NCI-H2196 (cell line): Measurements from ENCODE around the gene ATXN1.

Experiments
- DNase-seq: peaks from one replicate; lab custom pipeline; 2025; ENCODE audit not compliant: unreplicated experiment; lab: John Stamatoyannopoulos, UW

Gene ATXN1

GRCh38 chr6:16583144-16583762, 178.0 kb downstream of the ATXN1 start:
- no peak for DNase-seq

- DNase-seq = no peak
These were observed 178.7 kb downstream of the ATXN1 start for GRCh38 chr6:16582446-16583143.

- DNase-seq = no peak
These were observed 182.5 kb downstream of the ATXN1 start for GRCh38 chr6:16578695-16579285.

- no peak for DNase-seq
These were observed 184.6 kb downstream of the ATXN1 start for GRCh38 chr6:16576451-16577368.

GRCh38 chr6:16575655-16576054, 185.6 kb downstream of the ATXN1 start:
- no peak for DNase-seq

GRCh38 chr6:16572943-16573342, 188.3 kb downstream of the ATXN1 start:
- no peak for DNase-seq

- no peak for DNase-seq
These were observed 188.9 kb downstream of the ATXN1 start for GRCh38 chr6:16572317-16572716.

- no peak for DNase-seq
These were observed 190.3 kb downstream of the ATXN1 start for GRCh38 chr6:16570946-16571345.

GRCh38 chr6:16570221-16570553, 191.1 kb downstream of the ATXN1 start:
- no peak for DNase-seq

GRCh38 chr6:16568128-16568527, 193.1 kb downstream of the ATXN1 start:
- no peak for DNase-seq

GRCh38 chr6:16567071-16567470, 194.2 kb downstream of the ATXN1 start:
- no peak for DNase-seq

- no peak for DNase-seq
These were observed 196.8 kb downstream of the ATXN1 start for GRCh38 chr6:16564436-16564835.

GRCh38 chr6:16563628-16564240, 197.5 kb downstream of the ATXN1 start:
- no peak for DNase-seq

- no peak for DNase-seq
These were observed 198.8 kb downstream of the ATXN1 start for GRCh38 chr6:16562498-16562897.

- DNase-seq = no peak
These were observed 202.2 kb downstream of the ATXN1 start for GRCh38 chr6:16559071-16559470.

GRCh38 chr6:16555550-16555949, 205.7 kb downstream of the ATXN1 start:
- DNase-seq = no peak

- DNase-seq = no peak
These were observed 207.7 kb downstream of the ATXN1 start for GRCh38 chr6:16553531-16553930.

GRCh38 chr6:16551466-16551865, 209.8 kb downstream of the ATXN1 start:
- no peak for DNase-seq

GRCh38 chr6:16548121-16548520, 213.1 kb downstream of the ATXN1 start:
- DNase-seq = no peak

- DNase-seq = no peak
These were observed 213.7 kb downstream of the ATXN1 start for GRCh38 chr6:16547587-16547986.

GRCh38 chr6:16546861-16547260, 214.4 kb downstream of the ATXN1 start:
- no peak for DNase-seq
